ENCODE data around the gene BEND4.
"Not testable (repeated sequence)": the region's sequence is repeated elsewhere in the genome, so short reads cannot be mapped to it uniquely, and the experiment has no call there.

The BEND4 gene

GRCh38 chr4:42152507-42153504, at the start of gene BEND4:
Gene BEND4 (minus strand): TSS chr4:42152655. CDS start chr4:42152143, 512 bp downstream.
- DNase-seq = no peak

GRCh38 chr4:42197341-42197740, 44.9 kb upstream of the BEND4 start:
- DNase-seq = no peak

DNA sequence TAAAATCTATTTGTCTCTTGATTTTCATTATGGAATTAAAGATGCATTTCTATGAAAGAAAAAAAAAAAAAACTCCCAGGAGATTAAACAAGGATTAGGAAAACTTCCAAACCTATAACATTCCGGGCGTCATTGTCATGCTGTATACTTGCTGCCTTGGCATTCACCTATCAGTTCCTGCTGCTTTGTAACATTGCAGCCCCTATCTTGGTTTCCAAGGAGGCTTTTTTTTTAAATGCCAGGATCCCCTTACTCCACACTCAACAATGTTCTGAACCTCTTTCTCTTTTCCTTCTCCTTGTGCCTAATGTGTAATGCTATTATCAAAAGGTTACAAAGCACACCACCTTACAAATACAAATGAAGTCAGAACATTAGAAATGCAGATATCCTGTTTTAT, 20.5 kb upstream of the BEND4 start:
- no peak for DNase-seq

DNA sequence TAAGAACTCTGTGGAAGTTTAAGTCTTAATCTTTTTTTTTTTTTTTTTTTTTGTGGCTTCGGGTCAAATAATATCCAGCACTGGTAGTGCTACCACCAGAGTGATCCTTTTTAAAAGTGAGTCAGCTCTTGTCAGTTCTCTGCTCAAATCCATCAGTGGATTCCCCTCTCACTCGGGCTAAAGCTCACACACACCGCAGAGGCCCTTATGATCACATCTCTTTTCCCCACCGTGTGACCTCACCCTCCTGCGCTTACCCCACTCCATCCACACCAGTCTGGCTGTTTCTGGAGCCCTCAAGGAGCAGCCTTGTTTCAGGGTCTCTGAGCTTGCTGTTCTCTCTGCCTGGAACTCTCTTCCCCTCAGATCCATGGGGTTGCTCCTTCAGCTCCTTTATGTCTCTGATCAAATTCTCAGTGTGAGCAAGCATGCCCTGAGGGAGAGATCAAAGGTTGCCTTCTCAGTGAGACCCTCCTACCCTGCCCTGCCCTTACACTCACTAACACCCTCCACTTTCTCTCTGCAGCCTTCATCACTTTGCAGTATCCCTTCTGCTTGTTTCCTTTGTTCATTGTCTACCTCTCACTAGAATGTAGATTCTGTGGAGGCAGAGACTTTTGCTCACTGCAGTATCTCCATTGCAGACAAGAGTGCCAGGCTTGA, 19.8 kb upstream of the BEND4 start:
- DNase-seq = no peak

DNA sequence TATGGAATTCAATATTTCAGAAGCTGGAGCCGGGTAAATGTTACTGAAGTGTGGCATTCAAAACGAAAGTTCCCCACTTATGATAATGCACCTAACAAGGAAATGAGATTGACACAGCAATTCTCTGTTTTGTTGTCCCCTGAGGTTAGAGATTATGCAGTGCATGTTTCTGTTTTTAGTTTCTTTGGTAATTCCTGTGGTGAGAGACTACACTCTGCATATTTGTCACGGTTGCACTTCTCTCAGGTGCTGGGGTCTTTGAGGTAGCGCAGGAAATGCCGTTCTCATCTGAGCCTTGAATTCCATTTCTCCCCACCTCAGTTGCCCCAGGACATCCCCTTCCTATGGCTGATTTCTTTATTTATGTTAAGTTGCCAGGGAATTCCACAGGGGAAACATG, 15.3 kb upstream of the BEND4 start:
- no peak for DNase-seq

DNA sequence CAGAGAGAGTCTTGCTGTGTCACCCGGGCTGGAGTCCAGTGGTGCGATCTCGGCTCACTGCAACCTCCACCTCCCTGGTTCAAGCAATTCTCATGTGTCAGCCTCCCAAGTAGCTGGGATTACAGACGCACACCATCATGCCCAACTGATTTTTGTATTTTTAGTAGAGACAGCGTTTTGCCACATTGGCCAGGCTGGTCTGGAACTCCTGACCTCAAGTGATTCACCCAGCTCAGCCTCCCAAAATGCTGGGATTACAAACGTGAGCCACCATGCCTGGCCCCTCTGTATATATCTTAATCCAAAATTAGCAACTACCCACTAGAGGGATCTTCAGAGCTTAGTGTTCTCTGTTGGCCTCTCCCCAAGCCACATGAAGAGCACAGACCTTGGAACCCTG, 13.7 kb upstream of the BEND4 start:
- not testable (repeated sequence) for DNase-seq

- no peak for DNase-seq
Measured at GRCh38 chr4:42159271-42160001, 7.0 kb upstream of the BEND4 start.

- DNase-seq = peak; percentile 61
Measured at GRCh38 chr4:42151568-42152506, 618 bp downstream of the BEND4 start.

DNA sequence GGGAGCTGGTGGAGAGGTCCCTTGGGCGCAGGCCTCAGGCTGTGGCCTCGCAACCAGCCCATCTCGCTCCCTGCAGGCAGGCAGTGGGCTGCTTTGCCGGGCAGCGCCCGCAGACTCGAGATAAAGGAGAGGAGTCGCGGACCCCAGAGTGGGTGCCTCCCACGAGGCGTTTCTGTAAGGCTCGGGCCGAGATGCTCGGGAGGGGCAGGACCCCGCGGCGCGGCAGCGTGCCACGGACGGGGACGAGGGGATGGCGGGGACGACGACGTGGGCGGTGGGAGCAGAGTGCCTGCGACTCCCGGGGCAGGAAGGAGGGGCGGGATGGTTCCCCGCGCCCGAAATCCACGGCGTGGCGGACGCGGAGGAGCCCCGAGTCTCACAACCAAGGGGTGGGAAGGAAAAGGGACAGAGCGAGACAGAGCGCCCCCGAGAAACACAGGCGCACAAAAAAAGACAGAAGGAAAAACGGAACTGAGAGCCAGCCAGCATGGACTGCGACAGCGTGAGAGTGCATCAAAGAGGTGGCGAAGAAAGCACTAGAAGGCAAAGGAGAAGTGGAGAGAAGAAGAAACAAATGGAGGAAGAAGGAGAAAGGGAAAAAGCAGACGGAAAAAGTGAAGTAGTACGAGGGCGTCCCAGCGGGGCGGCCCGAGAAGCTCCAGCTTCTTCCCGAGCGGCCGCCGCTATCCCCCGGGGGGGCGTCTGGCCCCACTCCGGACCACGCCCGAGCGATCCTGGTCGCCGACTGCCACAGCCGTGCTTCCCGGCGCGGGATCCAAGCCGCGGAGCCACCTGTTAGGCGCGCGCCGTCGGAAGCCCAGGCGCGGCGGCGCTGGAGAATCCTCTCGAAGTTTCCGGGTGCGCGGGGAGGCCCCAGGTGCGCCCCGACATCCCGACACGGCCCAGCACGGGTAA, 1.5 kb downstream of the BEND4 start:
- DNase-seq = peak; percentile 37

- no peak for DNase-seq
Measured at GRCh38 chr4:42149004-42149403, 3.5 kb downstream of the BEND4 start.

DNA sequence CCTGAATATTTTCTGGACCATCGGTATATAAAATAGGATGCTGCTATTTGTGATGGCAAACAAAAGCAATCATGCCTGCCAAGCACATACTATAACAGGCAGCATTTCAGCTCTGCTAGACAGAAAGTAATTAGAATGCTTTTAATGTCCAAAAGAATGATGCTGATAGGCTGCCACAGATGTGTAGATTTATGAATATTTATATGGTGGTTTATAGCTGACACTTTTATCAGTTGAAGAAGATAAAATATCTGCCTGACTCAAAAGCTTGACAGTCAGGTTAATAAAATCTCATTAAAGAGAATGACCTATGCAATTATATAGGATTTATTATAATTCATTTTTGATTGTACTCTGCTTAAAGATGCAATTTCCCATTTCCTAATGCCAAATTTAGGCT, 4.0 kb downstream of the BEND4 start:
- no peak for DNase-seq

DNA sequence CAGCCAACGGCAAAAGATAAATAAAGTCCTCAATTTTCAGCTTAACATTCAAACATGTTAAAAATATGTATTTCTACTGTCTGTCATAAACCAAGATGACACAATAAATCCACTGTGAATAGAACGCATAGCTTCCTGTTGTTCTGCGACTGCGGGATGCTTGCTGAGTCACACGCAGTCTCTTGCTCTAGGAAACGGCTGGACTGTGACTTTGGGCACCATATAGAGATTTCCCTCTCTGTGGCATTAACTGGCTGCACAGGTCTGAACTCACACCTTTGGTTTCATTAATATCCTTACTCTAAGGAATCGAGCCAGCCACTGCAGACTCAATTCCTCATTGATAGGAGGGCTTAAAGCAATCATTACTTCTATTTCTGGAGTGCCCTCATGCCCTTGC, 8.4 kb downstream of the BEND4 start:
- no peak for DNase-seq

GRCh38 chr4:42142591-42142990, 9.9 kb downstream of the BEND4 start:
- DNase-seq = no peak

DNA sequence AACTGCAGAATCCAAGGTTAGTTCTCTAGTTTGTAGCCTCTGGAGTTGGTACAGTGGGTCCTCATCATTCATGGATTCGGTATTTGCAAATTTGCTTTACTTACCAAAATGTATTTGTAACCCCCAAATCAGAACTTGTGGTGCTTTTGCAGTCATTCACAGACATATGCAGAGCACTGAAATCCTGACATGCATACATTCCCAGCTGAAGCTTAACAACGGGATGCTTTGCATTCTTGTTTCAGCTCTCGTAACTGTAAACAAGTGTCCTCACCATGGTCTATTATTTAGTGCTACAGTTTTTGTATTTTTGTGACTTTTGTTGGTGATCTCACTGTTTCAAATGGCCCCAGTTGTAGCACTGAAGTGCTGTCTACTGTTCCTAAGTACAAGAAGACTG, 16.1 kb downstream of the BEND4 start:
- no peak for DNase-seq

GRCh38 chr4:42133006-42133405, 19.4 kb downstream of the BEND4 start:
- no peak for DNase-seq

GRCh38 chr4:42132099-42132498, 20.4 kb downstream of the BEND4 start:
- no peak for DNase-seq

DNA sequence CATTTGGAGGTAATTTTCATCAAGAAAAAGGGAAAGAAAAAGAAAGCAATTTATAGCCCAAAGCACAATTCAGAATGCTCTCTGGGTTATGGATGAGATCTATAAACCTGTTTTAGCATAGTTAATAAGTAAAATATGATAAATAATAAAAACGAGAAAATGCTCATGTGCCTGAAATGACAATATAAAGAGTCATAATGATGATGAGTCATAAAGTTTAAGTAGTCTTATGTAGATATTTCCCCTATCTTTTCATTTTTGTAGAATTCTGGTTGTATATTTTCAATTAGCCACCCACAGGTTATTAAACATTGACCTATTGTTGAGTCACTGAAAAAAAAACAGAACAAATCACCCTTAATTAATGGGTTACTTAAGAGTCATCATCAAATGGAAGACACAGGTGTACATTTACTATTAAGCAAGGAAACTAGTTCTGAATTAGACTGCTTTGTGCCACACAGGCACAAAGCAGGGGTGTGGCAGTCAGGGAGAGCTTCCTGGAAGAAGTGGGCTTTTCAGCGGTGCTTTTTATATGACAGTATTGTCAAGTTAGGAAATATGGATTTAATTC, 29.3 kb downstream of the BEND4 start:
- no peak for DNase-seq

GRCh38 chr4:42122237-42122636, 30.2 kb downstream of the BEND4 start:
- DNase-seq = no peak

- DNase-seq = no peak
Measured at GRCh38 chr4:42119886-42120285, 32.6 kb downstream of the BEND4 start.

DNA sequence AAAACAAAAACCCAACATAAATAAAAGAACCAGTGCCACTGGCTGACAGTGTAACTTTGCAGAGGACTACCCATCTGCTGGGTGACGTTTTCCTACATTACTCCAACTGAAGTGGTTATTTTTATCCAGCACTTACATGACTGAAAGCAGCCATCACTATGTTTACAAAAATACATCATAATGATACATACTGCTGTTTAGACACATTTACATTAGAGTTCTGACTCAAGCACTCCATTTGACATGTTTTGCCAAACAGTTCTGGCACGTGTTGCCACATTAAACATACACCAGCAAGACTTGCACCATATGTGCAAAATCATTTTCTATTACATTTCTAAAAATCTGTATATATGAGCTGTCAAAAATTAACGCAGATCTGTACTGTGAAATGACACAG, 39.6 kb downstream of the BEND4 start:
- DNase-seq = no peak

DNA sequence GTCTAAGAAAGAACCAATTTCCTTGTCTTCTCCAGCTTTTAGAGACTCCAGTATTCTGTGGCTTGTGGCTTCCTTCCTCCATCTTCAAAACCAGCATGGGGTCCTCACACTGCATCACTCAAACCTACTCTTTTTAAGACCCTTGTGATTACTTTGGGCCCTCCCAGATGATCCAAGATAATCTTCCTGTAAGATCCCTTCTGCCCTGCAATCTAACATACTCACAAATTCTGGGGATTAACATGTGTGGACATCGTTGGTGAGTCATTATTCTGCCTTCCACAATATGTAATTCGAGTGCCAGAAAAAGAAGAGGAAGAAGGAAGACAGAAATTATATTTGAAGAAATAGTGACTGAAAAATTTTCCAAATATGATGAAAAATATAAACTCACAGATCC, 47.9 kb downstream of the BEND4 start:
- no peak for DNase-seq
